Measurements from ENCODE around the gene GLRA3. TPM values are rescaled to one million over a fixed set of nuclear protein-coding genes. Genes with fewer than 3 reads are reported as not detected.

GLRA3 gene
- total RNA-seq, 1 donor from 2014 or later = not detected

DNA sequence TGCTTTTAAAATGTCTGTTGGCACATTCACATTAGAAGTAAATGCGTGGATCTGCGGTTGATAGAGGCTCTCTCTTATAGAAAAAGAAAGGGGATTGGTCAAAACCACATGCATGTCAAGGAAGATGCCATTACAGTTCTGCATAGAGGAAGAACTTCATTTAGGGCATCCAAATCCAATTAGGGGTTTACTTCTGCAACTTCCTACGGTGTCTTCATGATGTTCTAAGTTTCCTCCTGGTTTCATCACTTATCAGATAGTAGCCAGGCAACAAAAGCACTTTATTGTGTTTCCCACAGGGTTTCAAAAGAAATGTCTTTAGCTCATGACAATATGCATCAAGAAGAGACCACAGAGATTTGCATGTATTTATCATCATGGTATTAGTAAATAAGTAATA, 170.8 kb downstream of the GLRA3 start:
- peaks cover 18% of the 10 kb centered on the region for H3K27me3 Mint-ChIP-seq (ENCODE audit: unreplicated experiment)
- TF ChIP-seq, protein P1, sequence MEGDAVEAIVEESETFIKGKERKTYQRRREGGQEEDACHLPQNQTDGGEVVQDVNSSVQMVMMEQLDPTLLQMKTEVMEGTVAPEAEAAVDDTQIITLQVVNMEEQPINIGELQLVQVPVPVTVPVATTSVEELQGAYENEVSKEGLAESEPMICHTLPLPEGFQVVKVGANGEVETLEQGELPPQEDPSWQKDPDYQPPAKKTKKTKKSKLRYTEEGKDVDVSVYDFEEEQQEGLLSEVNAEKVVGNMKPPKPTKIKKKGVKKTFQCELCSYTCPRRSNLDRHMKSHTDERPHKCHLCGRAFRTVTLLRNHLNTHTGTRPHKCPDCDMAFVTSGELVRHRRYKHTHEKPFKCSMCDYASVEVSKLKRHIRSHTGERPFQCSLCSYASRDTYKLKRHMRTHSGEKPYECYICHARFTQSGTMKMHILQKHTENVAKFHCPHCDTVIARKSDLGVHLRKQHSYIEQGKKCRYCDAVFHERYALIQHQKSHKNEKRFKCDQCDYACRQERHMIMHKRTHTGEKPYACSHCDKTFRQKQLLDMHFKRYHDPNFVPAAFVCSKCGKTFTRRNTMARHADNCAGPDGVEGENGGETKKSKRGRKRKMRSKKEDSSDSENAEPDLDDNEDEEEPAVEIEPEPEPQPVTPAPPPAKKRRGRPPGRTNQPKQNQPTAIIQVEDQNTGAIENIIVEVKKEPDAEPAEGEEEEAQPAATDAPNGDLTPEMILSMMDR (IDR thresholded peaks at IDR 0.05) = no peak
- H3K4me1 Mint-ChIP-seq (ENCODE audit: unreplicated experiment) = no peaks in the 10 kb centered on the region
- no peak for DNase-seq (ENCODE audit: extremely low spot score, unreplicated experiment)
- no peaks in the 10 kb centered on the region for H3K36me3 Mint-ChIP-seq (ENCODE audit: unreplicated experiment)
- no peaks in the 10 kb centered on the region for H3K9me3 Mint-ChIP-seq (ENCODE audit: unreplicated experiment)
- no peak overlapping the region for H3K4me3 Mint-ChIP-seq (ENCODE audit: unreplicated experiment)
- no peak overlapping the region for H3K27ac Mint-ChIP-seq (ENCODE audit: unreplicated experiment)

DNA sequence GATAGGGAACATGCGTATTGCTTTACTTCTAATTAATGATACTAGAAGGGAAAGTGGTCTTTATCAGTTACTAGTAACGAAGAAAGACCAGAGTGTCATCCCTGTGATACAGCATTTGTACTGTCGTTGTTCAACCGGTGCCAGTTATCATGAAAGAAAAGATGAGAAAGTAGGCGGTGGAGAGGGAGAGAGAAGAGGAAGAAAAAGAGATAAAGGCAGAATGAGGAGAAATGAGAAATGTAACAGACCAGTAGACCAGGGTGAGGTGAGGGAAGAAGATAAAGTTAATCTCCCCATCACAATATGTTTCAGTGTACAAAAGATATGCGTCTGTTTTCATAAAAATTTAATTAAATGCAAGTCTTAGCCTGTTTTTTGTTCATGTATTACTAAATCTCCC, 171.6 kb downstream of the GLRA3 start:
- H3K4me1 Mint-ChIP-seq (ENCODE audit: unreplicated experiment) = no peaks in the 10 kb centered on the region
- TF ChIP-seq, protein P1 (IDR thresholded peaks at IDR 0.05) = no peak
- H3K27me3 Mint-ChIP-seq (ENCODE audit: unreplicated experiment) = peaks cover 18% of the 10 kb centered on the region
- no peak overlapping the region for H3K27ac Mint-ChIP-seq (ENCODE audit: unreplicated experiment)
- no peak for DNase-seq (ENCODE audit: extremely low spot score, unreplicated experiment)
- H3K9me3 Mint-ChIP-seq (ENCODE audit: unreplicated experiment) = no peaks in the 10 kb centered on the region
- no peak overlapping the region for H3K4me3 Mint-ChIP-seq (ENCODE audit: unreplicated experiment)
- no peaks in the 10 kb centered on the region for H3K36me3 Mint-ChIP-seq (ENCODE audit: unreplicated experiment)

DNA sequence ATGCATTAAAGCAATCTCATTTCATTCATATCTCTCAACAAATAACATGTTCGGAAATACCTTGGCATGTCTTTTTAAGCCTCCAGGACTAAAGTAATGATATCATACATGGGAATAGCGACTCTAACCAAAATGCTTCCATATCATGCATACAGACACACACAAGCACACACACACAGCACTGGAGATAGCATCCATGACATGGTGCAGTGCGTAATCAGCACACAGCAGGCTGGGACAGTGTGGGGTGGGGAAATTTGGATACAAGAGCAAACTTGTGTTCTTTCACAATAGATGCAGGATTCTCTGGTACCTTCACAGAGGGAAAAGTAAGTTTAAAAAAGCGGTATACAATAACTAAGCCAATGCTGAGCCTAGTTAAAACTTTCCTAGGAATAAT, 174.4 kb downstream of the GLRA3 start:
- Mint-ChIP-seq H3K36me3 (ENCODE audit: unreplicated experiment) (no peaks in the 10 kb centered on the region), H3K27me3 (ENCODE audit: unreplicated experiment) (peaks cover 18% of the 10 kb centered on the region), H3K4me3 (ENCODE audit: unreplicated experiment) (no peak overlapping the region), H3K9me3 (ENCODE audit: unreplicated experiment) (no peaks in the 10 kb centered on the region), H3K27ac (ENCODE audit: unreplicated experiment) (no peak overlapping the region), H3K4me1 (ENCODE audit: unreplicated experiment) (no peaks in the 10 kb centered on the region)
- TF ChIP-seq, protein P1 (IDR thresholded peaks at IDR 0.05) = no peak
- DNase-seq (ENCODE audit: extremely low spot score, unreplicated experiment) = no peak

DNA sequence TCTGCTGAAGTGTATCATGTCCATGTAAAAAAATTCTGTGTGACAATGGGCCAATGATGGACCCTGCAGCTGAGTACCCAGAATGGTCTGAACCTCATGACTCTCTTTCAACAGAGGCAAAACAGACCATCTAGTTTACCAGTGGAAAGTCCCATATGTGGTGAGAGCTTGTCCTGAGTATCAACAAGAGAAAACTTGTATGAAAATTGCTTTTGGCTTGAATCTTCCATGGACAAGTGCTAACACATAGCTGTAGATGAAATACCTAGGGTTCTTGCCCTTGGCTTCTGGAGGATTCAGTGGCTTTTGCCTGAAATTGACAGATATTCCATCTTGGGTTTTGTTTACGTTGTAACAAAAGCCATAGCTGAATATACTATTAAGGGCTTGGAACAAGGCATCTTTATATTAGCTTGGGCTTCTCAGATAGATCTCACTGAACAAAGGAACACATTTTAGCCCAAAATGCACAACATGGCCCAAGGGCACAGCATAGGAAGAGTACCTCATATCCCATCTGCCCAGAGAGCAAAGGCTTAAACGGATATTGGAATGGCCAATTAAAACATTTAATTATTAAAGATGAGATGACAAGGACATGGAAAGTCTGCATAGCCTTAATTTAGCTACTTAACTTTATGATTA, 178.2 kb downstream of the GLRA3 start:
- Mint-ChIP-seq H3K9me3 (ENCODE audit: unreplicated experiment) (no peaks in the 10 kb centered on the region), H3K36me3 (ENCODE audit: unreplicated experiment) (no peaks in the 10 kb centered on the region), H3K27me3 (ENCODE audit: unreplicated experiment) (peaks cover 4% of the 10 kb centered on the region), H3K4me3 (ENCODE audit: unreplicated experiment) (no peak overlapping the region), H3K27ac (ENCODE audit: unreplicated experiment) (no peak overlapping the region), H3K4me1 (ENCODE audit: unreplicated experiment) (no peaks in the 10 kb centered on the region)
- TF ChIP-seq, protein P1 (IDR thresholded peaks at IDR 0.05) = no peak
- DNase-seq (ENCODE audit: extremely low spot score, unreplicated experiment) = no peak

DNA sequence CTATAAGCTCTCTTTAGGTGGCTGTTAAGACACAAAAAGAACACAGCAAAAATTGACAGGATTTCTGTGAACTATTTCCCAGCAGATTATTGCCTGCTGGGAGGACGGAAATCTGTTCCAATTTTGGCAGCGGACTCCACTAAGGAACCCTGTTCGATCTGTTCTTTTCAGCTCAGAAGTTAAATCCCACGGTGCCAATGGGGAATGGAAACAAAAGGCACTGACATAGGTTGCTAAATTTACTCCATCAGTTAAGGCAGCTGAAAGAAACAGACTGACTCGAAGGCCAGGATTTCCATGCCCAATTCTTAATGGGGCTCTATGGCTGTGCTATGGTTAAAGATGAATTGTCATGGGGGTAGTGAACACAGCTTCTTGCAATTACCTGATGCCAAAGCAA, 180.2 kb downstream of the GLRA3 start:
- no peaks in the 10 kb centered on the region for H3K9me3 Mint-ChIP-seq (ENCODE audit: unreplicated experiment)
- peaks cover 3% of the 10 kb centered on the region for H3K27me3 Mint-ChIP-seq (ENCODE audit: unreplicated experiment)
- no peaks in the 10 kb centered on the region for H3K4me1 Mint-ChIP-seq (ENCODE audit: unreplicated experiment)
- no peak for DNase-seq (ENCODE audit: extremely low spot score, unreplicated experiment)
- no peaks in the 10 kb centered on the region for H3K36me3 Mint-ChIP-seq (ENCODE audit: unreplicated experiment)
- no peak overlapping the region for H3K27ac Mint-ChIP-seq (ENCODE audit: unreplicated experiment)
- H3K4me3 Mint-ChIP-seq (ENCODE audit: unreplicated experiment) = no peak overlapping the region
- TF ChIP-seq, protein P1 (IDR thresholded peaks at IDR 0.05) = no peak

Data from osteocyte (in vitro differentiated cells).